DMS 273 (cell line): ENCODE results near the gene PKD2.
"Not testable (repeated sequence)": the region's sequence is repeated elsewhere in the genome, so short reads cannot be mapped to it uniquely, and the experiment has no call there.

Source experiments
- DNase-seq: peaks from one replicate; lab custom pipeline; 2025; ENCODE audit not compliant: unreplicated experiment; lab: John Stamatoyannopoulos, UW

The PKD2 gene

GRCh38 chr4:88108747-88109122 lies 101.3 kb downstream of the PKD2 start:
- no peak for DNase-seq

- DNase-seq, result peak; percentile 0
Observed at GRCh38 chr4:88109123-88109881, 101.9 kb downstream of the PKD2 start.

- DNase-seq, result peak; percentile 31
Observed at GRCh38 chr4:88110826-88111225, 103.4 kb downstream of the PKD2 start.

- DNase-seq, result no peak
Observed at GRCh38 chr4:88112856-88113255, 105.4 kb downstream of the PKD2 start.

- no peak for DNase-seq
Observed at GRCh38 chr4:88115587-88115986, 108.2 kb downstream of the PKD2 start.

GRCh38 chr4:88119943-88120342 lies 112.5 kb downstream of the PKD2 start:
- DNase-seq, result no peak

- not testable (repeated sequence) for DNase-seq
Observed at GRCh38 chr4:88122260-88122659, 114.8 kb downstream of the PKD2 start.
